Measurements from ENCODE around the gene PRR5. TPM values are rescaled to one million over a fixed set of nuclear protein-coding genes. Genes with fewer than 3 reads are reported as not detected.

The PRR5 gene
- polyA plus RNA-seq, 1 of the 3 experiments (the other 2 are of a cell fraction): 1.3 TPM

- Histone ChIP-seq H3K4me3 (ENCODE audit: low read depth in 2 of 2, low read length in 1 of 2) (no peak overlapping the region), H3K9me3 (no peaks in the 10 kb centered on the region), H3K79me2 (ENCODE audit: insufficient read depth) (no peaks in the 10 kb centered on the region), H3K4me1 (ENCODE audit: control insufficient read depth in 1 of 2, insufficient read depth in 2 of 2, low read depth in 1 of 2, low read length in 1 of 2) (peaks cover 0 to 6% of the 10 kb centered on the region in 2 experiments; a peak in 1 of 4 replicates), H2AFZ (ENCODE audit: low read depth) (no peak overlapping the region), H3K36me3 (replicated peaks in 1 of 2; ENCODE audit: control insufficient read depth in 1 of 2, insufficient read depth in 2 of 2, low read length in 1 of 2) (no peaks in the 10 kb centered on the region), H3F3A (replicated peaks; ENCODE audit: insufficient read depth) (no peaks in the 10 kb centered on the region), H3K27ac (ENCODE audit: low read depth in 2 of 2, low read length in 1 of 2) (no peak overlapping the region), H3K9ac (no peak overlapping the region), H4K20me1 (ENCODE audit: insufficient read depth) (no peaks in the 10 kb centered on the region), H3K9me2 (no peaks in the 10 kb centered on the region), H3K4me2 (no peak overlapping the region), H3K27me3 (ENCODE audit: insufficient read depth) (no peaks in the 10 kb centered on the region)
- ChIA-PET CTCF (interaction anchor here (0.7 to 24.0 kb wide), 11 partner anchors 9 to 152 kb away, joined by 3 to 642 read pairs (median 5); partner anchors contain the start of genes ARHGAP8 and PRR5), POLR2A (no interaction called here)
- TF ChIP-seq ELF1 (IDR thresholded peaks at IDR 0.05) (no peak), USF2 (IDR thresholded peaks at IDR 0.05; ENCODE audit: borderline replicate concordance, low read depth, low read length) (no peak), TAF1 (IDR thresholded peaks at IDR 0.05; ENCODE audit: borderline replicate concordance, low read depth, low read length) (no peak), EZH2phosphoT487 (IDR thresholded peaks at IDR 0.05; ENCODE audit: borderline replicate concordance, low read depth) (no peak), FOXM1 (IDR thresholded peaks at IDR 0.05; ENCODE audit: low read depth) (no peak), GABPA (IDR thresholded peaks at IDR 0.05; ENCODE audit: low read depth) (no peak), FOXJ3 (CRISPR knock-in tag; IDR thresholded peaks at IDR 0.05) (no peak), GATA2 (CRISPR knock-in tag; IDR thresholded peaks at IDR 0.05) (no peak), ZBTB33 (IDR thresholded peaks at IDR 0.05; ENCODE audit: borderline replicate concordance, low read depth) (no peak), RXRA (IDR thresholded peaks at IDR 0.05; ENCODE audit: borderline replicate concordance, low read depth) (no peak), CTCF (IDR thresholded peaks at IDR 0.05) (no peak), RFX5 (IDR thresholded peaks at IDR 0.05; ENCODE audit: low read length) (no peak), MXI1 (IDR thresholded peaks at IDR 0.05; ENCODE audit: low read depth, low read length) (no peak), RCOR1 (IDR thresholded peaks at IDR 0.05; ENCODE audit: low read length) (no peak), NFIC (IDR thresholded peaks at IDR 0.05; ENCODE audit: borderline replicate concordance) (no peak), SMC3 (IDR thresholded peaks at IDR 0.05; ENCODE audit: low read depth, low read length) (no peak), SIN3A (IDR thresholded peaks at IDR 0.05; ENCODE audit: borderline replicate concordance, low read depth, low read length) (no peak), EP300 (IDR thresholded peaks at IDR 0.05; ENCODE audit: borderline replicate concordance in 1 of 2, low read depth in 1 of 2, low read length in 1 of 2) (no peak), REST (IDR thresholded peaks at IDR 0.05; ENCODE audit: low read depth, low read length) (no peak), POLR2AphosphoS5 (IDR thresholded peaks at IDR 0.05; ENCODE audit: low read depth, low read length) (no peak)
- DNase-seq: no peak
- 32% methylated on average over 8 of the region's 23 CpGs for WGBS (ENCODE audit: low lambda C conversion rate)
Observed at GRCh38 chr22:44734801-44735517, 33.0 kb downstream of the PRR5 start.
